GM20000 (cell line): ENCODE results near the gene KLF14.

Source experiments
- DNase-seq: peaks from one replicate; pipeline ENCODE4 v3.0.0; 2012; ENCODE audit warnings: low spot score
- CTCF ChIP-seq: IDR thresholded peaks from 2 replicates; pipeline ENCODE4 v1.5.1; 2012; ENCODE audit warnings: mild to moderate bottlenecking, control low read depth; ENCODE audit errors: extremely low read depth, missing control alignments

KLF14 gene

DNA sequence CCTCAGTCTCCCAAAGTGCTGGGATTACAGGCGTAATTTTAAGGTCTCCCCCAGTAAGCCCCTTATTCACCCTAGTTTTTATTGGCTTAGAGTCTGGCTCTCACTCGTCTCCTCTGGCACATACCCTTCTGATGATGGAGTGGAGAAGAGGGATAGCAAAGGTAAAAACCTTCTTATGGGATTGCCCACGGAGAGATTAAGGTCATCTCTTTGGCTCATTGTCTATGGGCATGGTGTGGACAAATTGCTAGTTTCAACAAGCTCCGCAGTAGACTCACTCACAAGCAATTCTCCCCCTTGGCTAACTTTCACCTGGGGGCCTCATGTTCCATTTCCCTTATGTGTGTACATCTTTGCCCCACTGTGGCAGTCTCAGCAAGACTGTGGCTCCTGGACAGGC, 25.2 kb downstream of the KLF14 start:
- DNase-seq = no peak
- TF ChIP-seq CTCF = no peak

GRCh38 chr7:130708001-130708400, 26.0 kb downstream of the KLF14 start:
- DNase-seq = no peak
- TF ChIP-seq CTCF = no peak

DNA sequence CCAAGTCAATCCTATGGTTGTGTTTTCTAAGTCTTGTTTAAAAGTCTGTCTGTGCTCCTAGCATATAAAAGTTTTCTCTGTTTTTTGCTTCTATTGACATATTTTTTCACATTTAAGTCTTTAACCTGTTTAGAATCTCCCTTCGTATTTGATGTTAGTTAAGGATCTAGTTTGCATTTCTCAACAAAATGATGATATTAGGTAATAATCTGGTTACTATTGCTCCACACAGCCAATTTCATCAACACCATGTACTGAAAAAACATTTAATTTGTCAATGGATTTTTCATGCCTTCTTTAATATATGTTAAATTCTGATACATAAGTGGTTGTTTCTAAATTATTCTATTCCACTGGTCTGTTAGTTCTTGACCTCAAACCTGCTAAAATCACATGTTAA, 30.2 kb downstream of the KLF14 start:
- no peak for TF ChIP-seq CTCF
- DNase-seq = no peak

- no peak for TF ChIP-seq CTCF
Observed at GRCh38 chr7:130701650-130702049, 32.4 kb downstream of the KLF14 start.

GRCh38 chr7:130700760-130701159, 33.2 kb downstream of the KLF14 start:
- TF ChIP-seq CTCF = no peak
- no peak for DNase-seq

More at GRCh38 chr7:130701650-130702049, 32.4 kb downstream of the KLF14 start:
- no peak for DNase-seq

GRCh38 chr7:130699686-130700085, 34.3 kb downstream of the KLF14 start:
- no peak for TF ChIP-seq CTCF
- DNase-seq = no peak

DNA sequence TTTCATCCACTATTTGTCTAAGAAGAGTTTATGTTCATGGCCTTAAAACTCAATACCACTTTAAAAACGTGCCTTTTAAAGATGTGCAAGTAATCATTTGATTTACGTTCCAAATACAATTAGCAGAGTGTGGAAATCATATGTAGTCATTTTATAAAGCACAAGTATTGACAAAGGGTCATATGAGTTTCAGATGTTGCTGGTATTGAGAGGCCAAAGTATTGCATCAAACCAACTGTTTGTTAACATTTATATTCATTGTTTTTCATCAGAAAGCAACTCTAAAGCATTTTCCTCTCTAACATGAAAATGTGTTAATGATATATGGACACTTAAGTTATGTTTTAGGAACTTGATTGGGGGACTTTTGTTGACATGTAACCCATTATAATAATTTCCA, 36.2 kb downstream of the KLF14 start:
- no peak for DNase-seq
- no peak for TF ChIP-seq CTCF
